ELF-1 (cell line): ENCODE measurements around the gene FOXN1.
"Not testable (repeated sequence)": the region's sequence is repeated elsewhere in the genome, so short reads cannot be mapped to it uniquely, and the experiment has no call there.

Experiments
- DNase-seq: peaks from one replicate; pipeline ENCODE4 v3.0.0-alpha.2; 2016; ENCODE audit warnings: low read depth, low spot score

The FOXN1 gene

GRCh38 chr17:28573040-28573380 is 66.9 kb downstream of the FOXN1 start:
- DNase-seq = no peak

- DNase-seq = no peak
Observed at GRCh38 chr17:28573521-28573920, 67.4 kb downstream of the FOXN1 start.

- no peak for DNase-seq
Observed at GRCh38 chr17:28573966-28574480, 67.9 kb downstream of the FOXN1 start.

- DNase-seq = no peak
Observed at GRCh38 chr17:28574526-28574925, 68.4 kb downstream of the FOXN1 start.

GRCh38 chr17:28575126-28575795 is 69.1 kb downstream of the FOXN1 start:
- peak; percentile 31 for DNase-seq

GRCh38 chr17:28576016-28576415 is 69.9 kb downstream of the FOXN1 start:
- not testable (repeated sequence) for DNase-seq

- DNase-seq = peak; percentile 97
Observed at GRCh38 chr17:28576758-28577465, 70.8 kb downstream of the FOXN1 start, which contains the start of gene ALDOC. Gene ALDOC (minus strand): TSS chr17:28576895. CDS start chr17:28575532, 1,363 bp downstream.

GRCh38 chr17:28577466-28577824 is 71.3 kb downstream of the FOXN1 start:
- DNase-seq = no peak

- no peak for DNase-seq
Observed at GRCh38 chr17:28578246-28579195, 72.4 kb downstream of the FOXN1 start.

- DNase-seq = no peak
Observed at GRCh38 chr17:28579526-28579925, 73.4 kb downstream of the FOXN1 start.

GRCh38 chr17:28580959-28581358 is 74.8 kb downstream of the FOXN1 start:
- no peak for DNase-seq

GRCh38 chr17:28582513-28582912 is 76.4 kb downstream of the FOXN1 start:
- no peak for DNase-seq

- DNase-seq = no peak
Observed at GRCh38 chr17:28584434-28584833, 78.3 kb downstream of the FOXN1 start.

- DNase-seq = no peak
Observed at GRCh38 chr17:28585851-28586250, 79.7 kb downstream of the FOXN1 start.
